ENCODE measurements around the gene PTPRQ.

PTPRQ gene

DNA sequence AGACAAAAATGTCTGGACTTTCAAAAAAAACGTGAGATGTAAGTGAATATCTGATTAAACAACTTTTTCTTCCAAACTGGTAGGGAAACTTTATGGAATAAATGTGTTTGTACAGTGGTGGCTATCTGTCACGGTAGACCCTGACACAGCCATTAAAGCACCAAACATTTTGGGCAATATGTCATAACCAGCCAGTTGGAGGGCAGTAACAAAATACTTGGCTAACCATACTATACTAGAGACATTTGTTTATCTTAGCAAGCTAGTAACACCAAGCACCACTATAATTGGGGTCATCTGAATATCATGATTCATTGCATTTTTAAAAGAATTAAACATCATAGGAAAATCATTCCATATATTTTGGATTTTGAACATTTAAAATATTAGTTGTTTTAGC lies 257.4 kb downstream of the PTPRQ start:
- FAIRE-seq (no peak), DNase-seq (ENCODE audit: low spot score) (no peak)

DNA sequence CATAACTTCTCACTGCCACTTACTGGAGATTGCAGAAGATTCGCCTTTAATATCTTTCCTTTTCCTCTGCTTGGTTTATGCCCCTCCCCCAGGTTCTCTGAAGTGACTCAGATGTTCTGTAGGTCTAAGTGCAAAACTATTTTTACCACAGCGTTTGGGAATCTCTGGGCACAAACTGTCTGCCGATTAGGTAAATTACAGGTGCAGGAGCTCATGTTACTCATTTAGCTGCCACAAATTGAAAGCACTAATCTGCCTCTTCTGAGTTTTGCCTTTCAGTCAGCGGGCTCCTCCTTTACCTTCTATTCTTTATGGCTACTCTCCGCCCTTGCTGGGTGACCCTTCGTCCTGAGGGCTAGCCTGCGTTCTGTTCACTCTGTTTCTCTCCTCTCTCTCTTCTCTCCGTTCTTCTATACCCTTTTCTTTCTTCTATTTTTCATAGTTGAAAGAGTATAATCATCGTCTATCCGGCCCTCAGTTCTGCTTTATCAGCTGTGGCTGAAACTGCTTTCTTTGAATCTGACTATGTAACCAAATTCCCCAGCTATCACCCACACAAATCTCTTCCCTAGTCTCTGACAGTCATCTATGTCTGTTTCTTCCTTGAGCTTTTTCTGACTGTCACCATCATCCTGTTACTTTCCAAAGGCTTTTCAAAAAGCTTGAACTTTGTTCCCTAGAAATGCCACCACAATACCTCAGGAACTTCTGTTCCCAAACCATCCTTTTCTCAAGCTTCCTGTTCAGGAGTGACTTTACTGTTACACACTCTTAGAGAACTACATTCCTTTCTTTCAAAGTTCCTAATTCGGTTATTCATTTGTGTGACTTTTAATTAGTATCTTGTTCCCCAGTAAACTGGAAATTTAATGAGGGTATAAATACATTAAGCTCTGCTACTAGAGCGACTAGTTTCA lies 259.1 kb downstream of the PTPRQ start:
- DNase-seq (ENCODE audit: low spot score) (peak; percentile 53), FAIRE-seq (no peak)

DNA sequence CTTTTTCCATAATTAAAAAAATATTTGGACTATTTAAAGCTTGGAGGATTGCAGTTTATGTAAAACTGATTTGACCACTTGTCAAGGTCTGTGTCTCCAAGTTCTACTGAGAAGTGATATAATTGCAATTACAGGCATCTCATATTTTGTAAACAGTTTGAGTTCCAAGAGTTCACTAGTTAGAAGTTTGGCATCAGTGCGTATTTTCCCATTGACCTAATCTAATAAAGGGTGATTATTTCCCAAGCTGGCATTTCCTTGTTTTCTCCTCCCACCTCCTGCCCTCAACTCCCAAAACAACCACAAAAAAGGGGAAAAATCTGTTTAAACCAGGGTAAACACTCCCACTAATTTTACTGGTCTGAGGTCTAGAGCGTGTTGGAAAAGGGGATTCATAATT lies 260.4 kb downstream of the PTPRQ start:
- FAIRE-seq (no peak), DNase-seq (ENCODE audit: low spot score) (no peak)

DNA sequence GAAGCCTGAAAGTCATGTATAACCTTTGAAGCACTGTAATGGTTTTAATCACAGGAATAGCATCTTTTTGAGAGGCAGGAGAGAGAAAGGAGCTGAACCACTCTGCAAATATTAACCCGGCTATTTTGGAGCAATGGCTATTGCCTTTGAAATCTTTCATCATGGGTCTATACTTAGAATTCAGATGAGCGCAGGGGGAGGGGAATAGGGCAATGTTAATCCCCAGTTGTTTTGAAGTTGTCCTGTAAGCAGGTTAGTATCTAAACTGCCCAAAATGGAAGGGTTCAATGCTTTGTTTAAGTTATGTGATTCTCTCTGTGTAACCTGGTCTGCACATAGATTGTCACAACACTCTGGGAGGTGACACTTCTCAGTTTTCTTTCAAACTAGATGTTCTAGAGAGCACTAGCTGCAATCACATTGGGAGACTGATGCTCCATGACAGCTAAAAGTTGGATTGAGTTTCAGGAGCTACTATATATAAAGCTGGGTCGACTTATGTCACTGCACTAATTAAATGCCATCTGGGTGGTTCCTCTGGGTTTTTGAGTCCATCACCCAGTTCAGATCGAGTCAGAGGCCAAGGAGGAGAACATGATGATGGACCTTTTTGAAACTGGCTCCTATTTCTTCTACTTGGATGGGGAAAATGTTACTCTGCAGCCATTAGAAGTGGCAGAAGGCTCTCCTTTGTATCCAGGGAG lies 263.2 kb downstream of the PTPRQ start, which contains the start of gene MYF6:
MYF6 (plus strand) TSS at position 509 of the 704 bp plus-strand sequence; CDS start at position 595, 86 bp downstream.
- FAIRE-seq (no peak), DNase-seq (ENCODE audit: low spot score) (no peak)

DNA sequence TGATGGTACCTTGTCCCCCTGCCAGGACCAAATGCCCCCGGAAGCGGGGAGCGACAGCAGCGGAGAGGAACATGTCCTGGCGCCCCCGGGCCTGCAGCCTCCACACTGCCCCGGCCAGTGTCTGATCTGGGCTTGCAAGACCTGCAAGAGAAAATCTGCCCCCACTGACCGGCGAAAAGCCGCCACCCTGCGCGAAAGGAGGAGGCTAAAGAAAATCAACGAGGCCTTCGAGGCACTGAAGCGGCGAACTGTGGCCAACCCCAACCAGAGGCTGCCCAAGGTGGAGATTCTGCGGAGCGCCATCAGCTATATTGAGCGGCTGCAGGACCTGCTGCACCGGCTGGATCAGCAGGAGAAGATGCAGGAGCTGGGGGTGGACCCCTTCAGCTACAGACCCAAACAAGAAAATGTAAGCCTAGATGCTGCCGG lies 263.8 kb downstream of the PTPRQ start:
- FAIRE-seq (no peak), DNase-seq (ENCODE audit: low spot score) (no peak)

DNA sequence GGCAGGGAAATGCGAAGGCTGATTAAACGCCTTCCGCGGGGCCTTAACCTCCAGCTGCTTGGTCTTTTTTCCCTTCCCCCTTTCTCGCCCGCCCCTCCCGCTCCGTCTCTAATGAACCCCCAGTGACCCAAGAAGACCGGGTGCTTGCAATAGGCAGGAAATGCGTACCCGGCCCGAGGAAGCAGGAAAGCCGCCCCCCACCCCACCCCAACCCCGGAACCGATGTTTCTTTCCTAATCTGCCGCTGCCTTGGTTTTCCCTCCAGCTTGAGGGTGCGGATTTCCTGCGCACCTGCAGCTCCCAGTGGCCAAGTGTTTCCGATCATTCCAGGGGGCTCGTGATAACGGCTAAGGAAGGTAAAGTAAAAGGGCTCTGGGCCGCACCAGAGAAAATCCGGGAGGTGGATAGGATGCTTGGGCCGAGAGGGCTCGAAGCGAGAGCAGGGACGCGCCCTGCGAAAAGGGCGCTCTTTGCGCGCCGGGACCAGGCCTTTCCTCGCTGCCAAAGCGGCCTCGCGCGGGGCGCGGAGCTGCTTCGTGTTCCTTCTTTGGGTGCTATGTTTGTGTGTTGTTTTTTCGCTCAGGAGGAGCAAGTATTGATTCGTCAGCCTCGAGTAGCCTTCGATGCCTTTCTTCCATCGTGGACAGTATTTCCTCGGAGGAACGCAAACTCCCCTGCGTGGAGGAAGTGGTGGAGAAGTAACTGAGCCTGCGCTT lies 264.4 kb downstream of the PTPRQ start:
- DNase-seq (ENCODE audit: low spot score), result no peak
- no peak for FAIRE-seq

DNA sequence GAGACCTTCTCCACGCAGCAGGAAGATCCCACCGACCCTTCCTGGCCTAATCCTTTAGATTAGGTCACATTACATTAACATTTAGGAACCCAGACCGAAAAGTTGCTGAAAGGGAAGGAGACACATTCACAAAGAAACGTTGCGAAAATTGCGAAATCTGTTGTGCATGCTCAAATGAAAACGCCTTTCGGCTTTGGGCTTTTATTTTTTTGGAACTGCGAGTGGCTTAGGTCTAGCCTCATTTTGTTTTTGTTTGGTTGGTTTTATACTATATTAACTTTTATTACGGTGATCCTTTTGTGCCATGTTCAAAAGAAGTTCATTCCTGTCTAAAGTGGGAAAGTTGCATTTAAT lies 264.9 kb downstream of the PTPRQ start:
- FAIRE-seq, result no peak
- no peak for DNase-seq (ENCODE audit: low spot score)

DNA sequence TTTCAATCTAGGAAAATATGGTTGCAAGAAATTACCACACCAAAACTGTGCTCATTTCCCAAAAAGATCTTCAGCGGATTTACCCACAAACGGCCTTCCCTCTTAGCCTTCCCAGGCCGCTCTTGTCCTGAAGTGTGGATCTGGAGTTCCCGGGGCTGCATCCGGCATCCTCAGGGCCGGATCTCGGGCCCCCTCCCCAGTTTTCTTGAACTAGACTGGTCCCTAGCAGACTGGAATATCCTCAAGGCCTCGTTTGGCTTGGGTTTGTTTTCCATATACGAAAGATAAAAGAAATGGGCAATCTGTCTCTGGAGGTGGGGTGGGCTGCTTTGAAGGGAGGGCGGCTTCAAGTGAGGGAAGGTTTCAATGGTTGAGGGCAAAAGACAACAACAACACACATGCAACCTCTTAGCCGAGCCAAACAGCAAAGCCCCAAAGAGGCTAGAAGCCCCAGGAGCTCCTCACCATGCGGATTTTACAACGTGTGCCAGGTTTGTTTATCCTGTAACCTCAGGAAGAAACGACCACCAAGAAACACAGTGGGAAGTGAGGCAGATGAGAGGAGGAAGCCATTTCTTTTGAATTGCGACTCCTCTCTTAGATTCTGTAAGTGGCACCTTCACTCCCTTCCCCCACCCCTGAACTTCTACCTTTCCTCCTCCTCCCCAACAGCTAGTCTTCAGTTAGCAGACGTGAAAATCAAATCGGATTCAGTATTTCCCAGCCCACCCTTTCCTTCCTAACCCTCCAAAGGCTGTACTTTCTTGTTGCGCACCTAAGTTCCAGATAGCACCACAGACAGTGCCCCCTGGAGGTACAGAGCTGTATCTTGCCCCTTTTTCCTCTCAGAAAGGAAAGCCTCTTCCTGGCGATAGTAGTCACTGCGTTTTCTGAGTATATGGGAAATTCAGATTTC lies 266.0 kb downstream of the PTPRQ start:
- DNase-seq (ENCODE audit: low spot score) (no peak), FAIRE-seq (no peak)

DNA sequence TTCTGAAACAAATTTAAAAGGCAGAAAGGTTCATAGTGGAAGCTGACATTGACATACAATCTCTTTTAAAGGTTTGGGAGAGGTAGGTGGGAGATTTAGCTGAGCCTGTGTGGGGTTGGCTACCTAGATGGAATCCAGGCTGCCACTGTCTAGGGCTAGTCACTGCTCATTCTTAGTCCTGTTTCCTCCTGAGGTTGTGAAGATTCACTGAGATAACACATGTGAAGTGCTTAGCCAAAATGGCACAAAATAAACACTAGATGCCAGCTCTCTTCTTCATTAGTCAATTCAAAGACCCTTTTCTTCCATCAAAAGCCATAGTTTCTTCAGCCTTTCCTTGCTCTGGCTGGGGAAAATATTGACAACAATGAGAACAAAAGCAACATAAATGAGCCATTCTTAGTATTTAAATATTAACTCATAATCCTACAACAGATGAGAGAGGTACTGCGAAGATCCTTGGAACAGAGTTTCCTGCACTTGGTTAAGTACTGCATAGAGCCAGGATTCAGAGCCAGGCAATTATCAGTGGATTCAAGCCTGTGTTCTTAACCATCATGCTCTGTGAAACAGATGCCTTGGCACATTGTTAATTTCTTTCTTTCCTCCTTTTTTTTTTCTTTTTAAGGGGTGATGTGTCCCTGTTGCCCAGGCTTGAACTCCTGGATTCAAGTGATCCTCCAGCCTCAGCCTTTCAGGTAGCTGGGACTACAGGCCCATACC lies 266.9 kb downstream of the PTPRQ start:
- FAIRE-seq (no peak), DNase-seq (ENCODE audit: low spot score) (no peak)

DNA sequence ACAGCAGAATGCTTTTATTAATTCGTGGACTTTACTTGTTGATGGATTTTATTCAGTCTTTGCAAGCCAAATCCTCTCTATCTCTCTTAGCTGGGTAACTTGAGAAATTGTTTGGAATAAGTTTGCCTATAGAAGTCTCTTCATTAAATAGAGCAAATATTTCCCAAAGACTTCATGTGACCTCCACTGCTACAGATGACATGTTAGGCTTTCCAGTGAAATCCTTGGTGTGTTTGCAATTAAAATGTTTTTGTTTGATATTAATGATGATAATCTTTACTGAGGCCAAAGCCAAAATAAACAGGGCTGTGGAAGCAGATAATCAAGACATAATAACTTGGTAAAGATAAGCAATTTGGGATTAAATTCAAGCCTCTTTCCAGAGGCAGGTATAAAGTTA lies 267.8 kb downstream of the PTPRQ start:
- FAIRE-seq, result no peak

DNA sequence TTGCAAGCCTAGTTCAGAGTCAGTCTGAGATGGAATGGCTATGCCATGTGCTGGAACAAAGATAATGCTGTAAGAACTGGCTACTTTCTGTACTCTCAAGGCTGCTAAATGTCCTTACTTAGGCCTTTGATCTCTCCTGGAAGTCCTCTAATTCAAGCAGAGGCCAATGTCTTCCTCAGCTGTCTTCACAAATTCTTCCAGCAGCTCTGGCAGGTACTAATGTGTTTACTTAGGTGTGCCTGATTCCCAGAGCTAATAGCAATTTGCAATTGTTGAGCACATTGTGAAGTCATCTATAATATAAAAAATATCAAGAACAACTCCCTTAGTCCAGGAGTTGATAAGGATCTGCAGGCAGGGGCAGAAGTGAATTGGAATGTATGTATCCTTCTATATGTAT lies 268.8 kb downstream of the PTPRQ start:
- FAIRE-seq (no peak), DNase-seq (ENCODE audit: low spot score) (no peak)

More for the DNA sequence above, 267.8 kb downstream of the PTPRQ start:
- no peak for DNase-seq (ENCODE audit: low spot score)

DNA sequence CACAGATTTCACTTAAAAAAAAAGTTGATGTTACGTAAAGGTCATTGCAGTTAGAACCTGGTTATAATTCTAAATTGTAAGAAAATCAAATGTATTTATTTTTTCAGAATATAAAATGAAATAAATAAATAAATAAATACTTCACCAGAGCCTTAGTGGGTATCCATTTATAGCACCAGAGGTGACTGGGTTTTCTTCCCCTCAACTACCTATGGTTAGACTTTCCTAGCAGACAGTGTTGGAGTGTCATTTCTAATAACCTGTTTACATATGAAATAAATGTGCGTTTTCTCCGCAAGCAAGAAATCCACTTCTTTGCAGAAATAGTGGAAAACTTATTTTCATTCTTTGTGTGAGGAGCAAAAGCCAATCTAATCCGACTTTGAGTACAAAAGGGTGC lies 269.4 kb downstream of the PTPRQ start:
- FAIRE-seq, result no peak
- no peak for DNase-seq (ENCODE audit: low spot score)

DNA sequence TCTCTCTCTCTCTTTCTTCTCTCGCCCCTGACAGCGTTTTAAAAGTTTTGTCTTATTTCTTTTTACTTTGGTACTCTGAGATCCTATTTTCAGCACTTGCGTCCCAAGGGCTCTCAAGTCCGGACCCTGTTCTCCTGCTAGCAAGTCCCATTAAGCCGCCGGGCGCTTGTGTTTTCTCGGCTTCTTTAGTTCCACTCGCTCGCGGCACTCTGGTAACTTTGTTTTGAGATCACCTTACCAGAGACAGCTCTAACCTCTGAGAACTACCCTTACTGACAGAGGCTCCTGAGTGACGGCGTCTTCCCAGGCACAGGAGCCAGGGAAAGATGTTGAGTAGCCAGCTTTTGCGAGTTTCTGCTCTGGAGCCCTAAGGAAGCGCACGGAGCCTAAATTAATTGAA lies 270.0 kb downstream of the PTPRQ start:
- no peak for FAIRE-seq
- no peak for DNase-seq (ENCODE audit: low spot score)

DNA sequence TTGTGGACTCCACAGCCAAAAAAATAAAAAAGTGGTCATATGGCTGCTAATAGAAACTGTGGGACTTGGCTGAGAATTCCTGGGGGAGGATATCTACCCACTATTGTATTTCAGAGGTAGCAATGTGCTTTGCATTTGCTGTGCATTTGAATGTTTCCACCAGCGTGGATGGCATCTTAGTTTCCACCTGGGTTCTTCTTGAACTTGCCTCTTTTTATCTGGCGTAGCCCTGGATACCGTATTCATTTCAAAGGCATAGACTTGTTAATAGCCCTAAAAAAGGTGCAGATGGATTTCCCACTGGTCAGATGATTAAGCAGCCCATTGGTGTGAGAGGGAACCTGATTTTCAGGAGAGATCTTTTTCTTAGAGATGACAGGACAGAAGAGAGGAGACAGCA lies 270.8 kb downstream of the PTPRQ start:
- DNase-seq (ENCODE audit: low spot score) (no peak), FAIRE-seq (no peak)

DNA sequence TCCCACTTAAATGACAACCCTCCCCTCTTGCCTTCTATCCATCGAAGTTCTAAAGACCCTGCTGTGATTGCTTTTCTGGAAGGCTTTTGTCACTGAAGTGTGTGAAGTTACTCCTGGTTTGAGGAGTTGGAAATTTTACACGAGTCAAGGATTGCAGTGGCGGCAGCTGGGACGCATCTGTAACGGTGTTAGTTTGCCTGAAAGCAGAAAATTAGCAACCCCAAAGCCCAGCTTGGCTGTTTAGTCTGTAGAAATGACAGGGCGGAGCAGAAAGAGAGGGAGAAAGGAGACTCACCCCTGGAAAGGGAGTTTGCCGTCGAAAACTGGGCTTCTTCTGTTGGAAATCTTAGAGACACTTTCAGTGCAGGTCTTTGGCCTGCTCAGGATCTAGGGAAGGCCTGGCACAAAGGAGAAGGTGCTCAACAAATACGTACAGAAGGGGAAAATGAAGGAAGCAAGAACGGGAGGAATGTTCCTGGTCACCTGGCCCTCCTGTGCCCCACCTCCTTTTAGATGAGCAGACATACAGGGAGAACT lies 271.7 kb downstream of the PTPRQ start:
- FAIRE-seq (no peak), DNase-seq (ENCODE audit: low spot score) (no peak)

DNA sequence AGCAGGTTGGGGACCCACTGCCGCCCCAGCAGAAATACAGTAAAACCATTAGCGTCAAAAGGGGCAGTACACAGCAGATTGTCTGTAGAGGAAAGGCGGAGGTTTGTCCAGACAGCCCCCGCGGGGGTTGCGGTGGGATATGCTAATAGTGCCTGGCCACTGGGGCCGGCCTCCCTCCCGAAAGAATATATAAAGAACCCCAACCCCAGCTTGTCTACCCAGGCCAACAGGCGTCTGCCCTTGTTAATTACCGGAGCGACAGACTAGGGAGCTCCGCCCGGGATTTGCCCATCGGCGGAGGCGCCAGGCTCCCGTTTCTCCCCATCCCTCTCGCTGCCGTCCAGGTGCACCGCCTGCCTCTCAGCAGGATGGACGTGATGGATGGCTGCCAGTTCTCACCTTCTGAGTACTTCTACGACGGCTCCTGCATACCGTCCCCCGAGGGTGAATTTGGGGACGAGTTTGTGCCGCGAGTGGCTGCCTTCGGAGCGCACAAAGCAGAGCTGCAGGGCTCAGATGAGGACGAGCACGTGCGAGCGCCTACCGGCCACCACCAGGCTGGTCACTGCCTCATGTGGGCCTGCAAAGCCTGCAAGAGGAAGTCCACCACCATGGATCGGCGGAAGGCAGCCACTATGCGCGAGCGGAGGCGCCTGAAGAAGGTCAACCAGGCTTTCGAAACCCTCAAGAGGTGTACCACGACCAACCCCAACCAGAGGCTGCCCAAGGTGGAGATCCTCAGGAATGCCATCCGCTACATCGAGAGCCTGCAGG lies 272.8 kb downstream of the PTPRQ start, which contains the start of gene MYF5:
MYF5 (plus strand) TSS at position 217 of the 774 bp plus-strand sequence; CDS start at position 369, 152 bp downstream.
- FAIRE-seq (no peak), DNase-seq (ENCODE audit: low spot score) (no peak)

DNA sequence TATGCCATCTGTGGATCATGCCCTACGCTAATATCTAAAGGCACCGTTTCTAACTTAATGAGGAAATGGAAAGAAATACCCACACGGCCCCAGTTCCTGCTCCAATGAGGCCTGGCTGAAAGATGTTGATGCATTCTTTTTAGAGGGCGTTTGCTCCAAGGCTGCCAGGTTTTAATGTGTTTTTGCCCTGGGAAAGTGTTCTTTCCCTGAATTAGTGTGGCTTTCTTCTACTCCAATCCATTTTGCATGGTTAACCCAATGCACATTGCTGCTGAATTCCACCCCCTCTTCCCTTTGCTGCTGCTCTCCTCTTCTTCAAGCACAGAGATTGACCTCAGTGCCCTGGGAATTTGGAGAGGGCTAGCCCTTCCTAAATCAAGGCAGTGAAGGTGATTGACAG lies 273.8 kb downstream of the PTPRQ start:
- DNase-seq (ENCODE audit: low spot score) (no peak), FAIRE-seq (no peak)

DNA sequence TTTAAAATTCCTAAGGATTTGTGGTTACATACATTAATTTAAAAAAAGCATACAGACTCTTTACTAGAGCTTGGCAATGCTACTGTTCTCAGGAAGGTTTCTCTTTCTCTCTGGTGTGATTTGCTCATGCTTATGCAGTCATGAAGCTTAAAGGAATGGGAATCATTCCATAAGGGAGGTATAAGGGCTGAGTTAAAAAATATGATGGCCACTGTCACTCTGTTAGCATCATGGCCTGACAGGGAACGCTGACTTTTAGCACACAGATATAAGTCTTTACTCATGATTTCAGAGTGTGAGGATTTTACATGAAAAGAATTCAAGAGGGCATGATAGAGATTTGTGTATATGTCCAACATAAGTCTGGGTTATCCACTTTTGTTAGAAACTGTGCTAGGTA lies 276.5 kb downstream of the PTPRQ start:
- DNase-seq (ENCODE audit: low spot score) (no peak), FAIRE-seq (no peak)

DNA sequence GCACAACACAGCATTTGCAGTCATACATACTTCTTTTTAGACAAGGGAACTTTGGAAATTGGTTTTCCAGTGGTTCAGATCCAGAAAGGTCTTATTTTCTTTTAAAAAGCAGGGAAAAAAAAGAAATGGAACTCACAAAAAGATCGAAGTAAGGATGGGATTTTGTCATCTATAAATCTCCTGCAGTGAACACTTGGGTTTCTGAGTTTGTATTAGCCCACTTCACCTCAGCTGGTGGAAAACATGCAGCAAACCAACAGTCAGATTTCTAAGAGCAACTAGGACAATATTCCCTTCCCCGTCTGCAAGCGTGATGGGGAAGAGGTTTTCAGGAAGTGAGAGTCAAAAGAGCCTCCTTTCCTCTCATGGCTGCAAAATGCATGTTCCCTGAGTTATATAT lies 277.3 kb downstream of the PTPRQ start:
- FAIRE-seq (no peak), DNase-seq (ENCODE audit: low spot score) (no peak)
